ENCODE results near the gene C14orf119. TPM values are rescaled to one million over a fixed set of nuclear protein-coding genes. Genes with fewer than 3 reads are reported as not detected.

Gene C14orf119
- total RNA-seq, 1 experiment from 2014 or later, result 65.1 TPM

DNA sequence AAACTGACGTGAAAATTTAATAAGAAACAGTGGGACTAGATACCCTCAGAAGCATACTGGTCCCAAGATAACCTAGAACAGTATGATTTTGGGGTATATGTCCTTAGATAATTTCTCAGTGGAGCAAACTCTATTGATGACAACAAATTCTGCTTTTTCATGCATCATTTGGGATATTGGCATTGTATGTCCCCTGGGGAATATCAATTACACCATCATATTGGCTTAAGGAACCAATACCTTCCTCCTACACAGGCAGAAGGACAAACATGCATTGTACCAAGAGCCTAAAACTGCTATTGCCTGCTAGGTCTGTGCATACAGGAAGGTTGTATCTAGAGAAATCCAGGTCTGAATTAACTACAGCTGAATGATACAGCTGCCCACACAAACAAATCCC lies 20.4 kb upstream of the C14orf119 start:
- no CpG with 5 or more reads among the region's 1 CpG for WGBS (ENCODE audit: extremely low coverage, insufficient read length, low lambda C conversion rate)
- no peaks in the 10 kb centered on the region for H3K27me3 ChIP-seq (ENCODE audit: insufficient read depth, low read length)

More for the DNA sequence above, 20.4 kb upstream of the C14orf119 start:
- Histone ChIP-seq H2BK20ac (ENCODE audit: low read depth, low read length, poor library complexity, severe bottlenecking) (no peak overlapping the region), H3K9me3 (ENCODE audit: control insufficient read depth, low read depth, low read length) (no peaks in the 10 kb centered on the region), H2AFZ (ENCODE audit: low read length) (no peak overlapping the region), H3K56ac (ENCODE audit: insufficient read length, low read depth, low read length) (no peak overlapping the region), H2BK120ac (ENCODE audit: low read depth, low read length, poor library complexity, severe bottlenecking) (no peak overlapping the region), H4K8ac (replicated peaks; ENCODE audit: insufficient read length, low read depth, low read length) (no peak overlapping the region), H4K5ac (ENCODE audit: insufficient read length, low read depth, low read length) (no peak overlapping the region), H3K23ac (ENCODE audit: insufficient read length, low read depth, low read length) (no peak overlapping the region), H3K4me2 (ENCODE audit: insufficient read depth, insufficient read length, low read length) (no peak overlapping the region), H3K23me2 (ENCODE audit: insufficient read length, low read depth, low read length, poor library complexity, severe bottlenecking) (peaks cover 12% of the 10 kb centered on the region), H3K79me1 (ENCODE audit: insufficient read depth, low read depth, low read length, poor library complexity, severe bottlenecking) (no peaks in the 10 kb centered on the region), H3K9ac (ENCODE audit: extremely low read depth, insufficient read length, low read length) (no peak overlapping the region), H4K20me1 (ENCODE audit: control insufficient read depth, insufficient read depth, insufficient read length) (no peaks in the 10 kb centered on the region), H3K18ac (ENCODE audit: insufficient read length, low read depth, low read length) (no peak overlapping the region), H2AK5ac (ENCODE audit: insufficient read length, low read length) (no peak overlapping the region), H3K14ac (ENCODE audit: insufficient read depth, low read length) (no peak overlapping the region), H2BK15ac (ENCODE audit: low read depth, low read length) (no peak overlapping the region), H3K79me2 (ENCODE audit: insufficient read depth, low read length) (peaks cover 5% of the 10 kb centered on the region; the same call in 1 of the 2 replicates), H3T11ph (ENCODE audit: low read length) (no peak overlapping the region), H4K91ac (ENCODE audit: insufficient read length, low read depth, low read length) (no peak overlapping the region), H3K4me1 (ENCODE audit: insufficient read depth, low read length) (no peaks in the 10 kb centered on the region), H3K4ac (ENCODE audit: low read depth, low read length) (no peak overlapping the region), H3K27ac (ENCODE audit: insufficient read length, low read depth, low read length) (no peak overlapping the region), H2BK5ac (ENCODE audit: insufficient read length, low read length) (no peak overlapping the region), H2BK12ac (ENCODE audit: insufficient read length, low read depth, low read length) (no peak overlapping the region)
- peaks cover 21 to 23% of the 10 kb centered on the region in 2 experiments for H3K4me1 Mint-ChIP-seq
- H3K27ac Mint-ChIP-seq, result no peak overlapping the region
- H3K27me3 Mint-ChIP-seq (ENCODE audit: low read depth), result no peaks in the 10 kb centered on the region; the same call in 1 of the 2 replicates
- no peak for DNase-seq
- H3K9me3 Mint-ChIP-seq, result no peaks in the 10 kb centered on the region
- TF ChIP-seq, protein P1, sequence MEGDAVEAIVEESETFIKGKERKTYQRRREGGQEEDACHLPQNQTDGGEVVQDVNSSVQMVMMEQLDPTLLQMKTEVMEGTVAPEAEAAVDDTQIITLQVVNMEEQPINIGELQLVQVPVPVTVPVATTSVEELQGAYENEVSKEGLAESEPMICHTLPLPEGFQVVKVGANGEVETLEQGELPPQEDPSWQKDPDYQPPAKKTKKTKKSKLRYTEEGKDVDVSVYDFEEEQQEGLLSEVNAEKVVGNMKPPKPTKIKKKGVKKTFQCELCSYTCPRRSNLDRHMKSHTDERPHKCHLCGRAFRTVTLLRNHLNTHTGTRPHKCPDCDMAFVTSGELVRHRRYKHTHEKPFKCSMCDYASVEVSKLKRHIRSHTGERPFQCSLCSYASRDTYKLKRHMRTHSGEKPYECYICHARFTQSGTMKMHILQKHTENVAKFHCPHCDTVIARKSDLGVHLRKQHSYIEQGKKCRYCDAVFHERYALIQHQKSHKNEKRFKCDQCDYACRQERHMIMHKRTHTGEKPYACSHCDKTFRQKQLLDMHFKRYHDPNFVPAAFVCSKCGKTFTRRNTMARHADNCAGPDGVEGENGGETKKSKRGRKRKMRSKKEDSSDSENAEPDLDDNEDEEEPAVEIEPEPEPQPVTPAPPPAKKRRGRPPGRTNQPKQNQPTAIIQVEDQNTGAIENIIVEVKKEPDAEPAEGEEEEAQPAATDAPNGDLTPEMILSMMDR (conservative IDR thresholded peaks at IDR 0.05), result no peak
- no peak overlapping the region for H3K4me3 Mint-ChIP-seq
- H3K36me3 Mint-ChIP-seq (ENCODE audit: insufficient read depth in 1 of 3, low read depth in 3 of 3), result peaks cover 34 to 84% (median 75%) of the 10 kb centered on the region in 3 experiments; a peak in 6 of 7 replicates

All from H9 (cell line).